ENCODE results near the gene BCL2L13. TPM values are rescaled to one million over a fixed set of nuclear protein-coding genes. Genes with fewer than 3 reads are reported as not detected.
A peak's percentile ranks its signal among the peaks of the same experiment; 100 is the strongest.
"Not testable (repeated sequence)": the region's sequence is repeated elsewhere in the genome, so short reads cannot be mapped to it uniquely, and the experiment has no call there.

The BCL2L13 gene
- total RNA-seq, 2 experiments from 2014 or later, result 23.5 to 24.9 TPM

GRCh38 chr22:17613280-17613679, 25.3 kb upstream of the BCL2L13 start:
- DNase-seq, result no peak
- Mint-ChIP-seq H3K4me1 (no peaks in the 10 kb centered on the region), H3K9me3 (no peaks in the 10 kb centered on the region), H3K27me3 (no peaks in the 10 kb centered on the region), H3K36me3 (ENCODE audit: low read depth) (peaks cover 20% of the 10 kb centered on the region), H3K27ac (no peak overlapping the region), H3K4me3 (no peak overlapping the region)
- POLR2A ChIA-PET, result no interaction called here
- CTCF ChIA-PET, result no interaction called here

DNA sequence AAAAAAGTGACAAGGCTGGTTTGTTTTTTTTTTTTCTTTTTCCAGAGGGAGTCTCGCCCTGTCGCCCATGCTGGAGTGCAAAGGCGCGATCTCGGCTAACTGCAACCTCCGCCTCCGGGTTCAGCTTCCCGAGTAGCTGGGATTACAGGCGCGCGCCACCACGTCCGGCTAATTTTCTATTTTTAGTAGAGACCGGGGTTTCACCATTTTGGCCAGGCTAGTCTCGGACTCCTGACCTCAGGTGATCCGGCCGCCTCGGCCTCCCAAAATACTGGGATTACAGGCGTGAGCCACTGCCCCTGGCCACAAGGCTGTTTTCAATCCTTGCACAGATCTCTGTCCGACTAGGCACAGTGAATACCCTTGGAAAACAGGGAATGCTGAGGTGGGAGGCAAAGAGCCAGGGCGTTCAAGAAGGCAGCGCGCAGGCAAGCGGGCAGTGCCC, 10.6 kb upstream of the BCL2L13 start:
- CTCF ChIA-PET, result interaction anchor here (1.3 kb wide), 1 partner anchor 21 kb away, joined by 4 read pairs; no protein-coding TSS in a partner anchor
- Mint-ChIP-seq H3K4me1 (peaks cover 30% of the 10 kb centered on the region), H3K36me3 (ENCODE audit: low read depth) (peaks cover 14% of the 10 kb centered on the region)

DNA sequence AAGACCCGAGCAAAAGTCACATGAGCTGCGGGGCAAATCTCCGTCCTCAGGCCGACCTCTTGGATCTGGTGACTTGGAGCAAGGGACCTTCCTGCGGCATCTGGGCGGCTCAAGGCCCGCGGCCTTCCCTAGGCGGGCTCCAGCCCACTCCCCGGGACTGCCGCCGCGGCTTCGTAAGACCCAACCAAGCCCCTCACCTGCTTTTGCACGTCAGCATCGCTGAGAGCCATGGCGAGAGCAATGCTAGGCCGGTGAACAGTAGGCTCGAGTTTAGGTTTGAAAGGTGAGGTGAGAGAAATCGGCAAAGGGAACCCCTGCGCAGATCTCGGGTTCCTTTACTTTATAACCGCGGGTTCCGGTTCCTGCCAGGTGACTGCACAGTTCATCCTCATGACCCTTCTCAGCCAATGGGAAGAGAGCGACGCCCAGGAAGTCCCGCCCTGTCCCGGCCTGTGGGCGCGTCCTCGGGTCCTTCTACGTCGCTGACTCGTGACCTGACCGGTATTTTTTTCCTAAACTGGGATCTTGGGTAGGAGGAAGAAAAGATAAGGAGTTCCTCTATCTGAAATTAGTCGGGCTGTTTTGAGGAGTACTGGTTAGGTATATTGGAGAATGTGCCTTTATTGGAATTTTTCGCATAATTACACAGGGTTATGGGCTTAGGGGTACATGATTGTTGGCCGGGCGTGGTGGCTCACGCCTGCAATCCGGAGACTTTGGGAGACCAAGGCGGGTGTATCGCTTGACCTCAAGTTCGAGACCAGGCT, 10.0 kb upstream of the BCL2L13 start, which contains the start of gene ATP6V1E1:
Gene ATP6V1E1 (minus strand): TSS at position 344 of the 767 bp plus-strand sequence. CDS start 114 bp downstream, at position 230.
- Mint-ChIP-seq H3K27ac (peak within 1 kb of the TSS; percentile 90), H3K36me3 (ENCODE audit: low read depth) (peaks cover 11% of the 10 kb centered on the region), H3K27me3 (no peaks in the 10 kb centered on the region), H3K4me3 (peak within 1 kb of the TSS; percentile 94), H3K4me1 (peaks cover 28% of the 10 kb centered on the region), H3K9me3 (no peaks in the 10 kb centered on the region)
- DNase-seq, result peak; percentile 96
- POLR2A ChIA-PET, result no interaction called here
- CTCF ChIA-PET, result interaction anchor here (1.3 kb wide), 1 partner anchor 21 kb away, joined by 4 read pairs; no protein-coding TSS in a partner anchor

More for the DNA sequence above, 10.6 kb upstream of the BCL2L13 start:
- DNase-seq, result no peak
- H3K27me3 Mint-ChIP-seq, result no peaks in the 10 kb centered on the region
- H3K27ac Mint-ChIP-seq, result peak overlapping the region; percentile 90
- POLR2A ChIA-PET, result no interaction called here
- peak overlapping the region; percentile 94 for H3K4me3 Mint-ChIP-seq
- no peaks in the 10 kb centered on the region for H3K9me3 Mint-ChIP-seq

- no peak for DNase-seq
- ChIA-PET CTCF (no interaction called here), POLR2A (no interaction called here)
- H3K4me3 Mint-ChIP-seq, result peak overlapping the region; percentile 94
- H3K9me3 Mint-ChIP-seq, result no peaks in the 10 kb centered on the region
- H3K27ac Mint-ChIP-seq, result peak overlapping the region; percentile 90
- H3K36me3 Mint-ChIP-seq (ENCODE audit: low read depth), result peaks cover 7% of the 10 kb centered on the region
- H3K4me1 Mint-ChIP-seq, result peaks cover 24% of the 10 kb centered on the region
- H3K27me3 Mint-ChIP-seq, result no peaks in the 10 kb centered on the region
Measured at GRCh38 chr22:17629173-17629489, 9.4 kb upstream of the BCL2L13 start.

GRCh38 chr22:17629641-17630040, 8.9 kb upstream of the BCL2L13 start:
- peak overlapping the region; percentile 94 for H3K4me3 Mint-ChIP-seq
- H3K27ac Mint-ChIP-seq, result no peak overlapping the region
- H3K4me1 Mint-ChIP-seq, result peaks cover 22% of the 10 kb centered on the region
- ChIA-PET POLR2A (no interaction called here), CTCF (no interaction called here)
- H3K9me3 Mint-ChIP-seq, result no peaks in the 10 kb centered on the region
- no peaks in the 10 kb centered on the region for H3K27me3 Mint-ChIP-seq
- H3K36me3 Mint-ChIP-seq (ENCODE audit: low read depth), result peaks cover 7% of the 10 kb centered on the region
- no peak for DNase-seq

DNA sequence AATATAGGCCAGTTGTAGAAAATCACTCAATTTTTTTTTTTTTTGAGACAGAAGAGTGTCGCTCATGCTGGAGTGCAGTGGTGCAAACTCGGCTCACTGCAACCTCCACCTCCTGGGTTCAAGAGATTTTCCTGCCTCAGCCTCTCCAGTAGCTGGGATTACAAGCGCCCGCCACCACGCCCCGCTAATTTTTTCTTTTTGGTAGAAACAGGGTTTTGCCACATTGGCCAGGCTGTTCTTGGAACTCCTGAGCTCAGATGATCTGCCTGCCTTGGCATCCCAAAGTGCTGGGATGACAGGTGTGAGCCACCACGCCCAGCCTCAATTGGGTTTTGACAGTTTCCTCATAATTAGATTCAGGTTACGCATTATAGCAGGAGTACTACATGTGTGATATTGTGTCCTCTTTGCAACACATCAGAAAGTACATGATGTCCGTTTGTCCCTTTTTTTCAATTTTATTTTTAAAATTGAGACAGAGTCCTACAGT, 7.4 kb upstream of the BCL2L13 start:
- POLR2A ChIA-PET, result no interaction called here
- H3K36me3 Mint-ChIP-seq (ENCODE audit: low read depth), result peaks cover 3% of the 10 kb centered on the region
- no peak overlapping the region for H3K27ac Mint-ChIP-seq
- no peaks in the 10 kb centered on the region for H3K9me3 Mint-ChIP-seq
- peaks cover 12% of the 10 kb centered on the region for H3K4me1 Mint-ChIP-seq
- CTCF ChIA-PET, result no interaction called here
- no peaks in the 10 kb centered on the region for H3K27me3 Mint-ChIP-seq
- DNase-seq, result no peak
- H3K4me3 Mint-ChIP-seq, result no peak overlapping the region

- ChIA-PET CTCF (interaction anchor here (0.8 kb wide), 1 partner anchor 30 kb away, joined by 3 read pairs; no protein-coding TSS in a partner anchor), POLR2A (no interaction called here)
- Mint-ChIP-seq H3K36me3 (ENCODE audit: low read depth) (no peaks in the 10 kb centered on the region), H3K4me1 (peaks cover 18% of the 10 kb centered on the region), H3K27me3 (no peaks in the 10 kb centered on the region), H3K4me3 (no peak overlapping the region), H3K9me3 (no peaks in the 10 kb centered on the region), H3K27ac (no peak overlapping the region)
- DNase-seq, result no peak
Measured at GRCh38 chr22:17633217-17633997, 5.2 kb upstream of the BCL2L13 start.

DNA sequence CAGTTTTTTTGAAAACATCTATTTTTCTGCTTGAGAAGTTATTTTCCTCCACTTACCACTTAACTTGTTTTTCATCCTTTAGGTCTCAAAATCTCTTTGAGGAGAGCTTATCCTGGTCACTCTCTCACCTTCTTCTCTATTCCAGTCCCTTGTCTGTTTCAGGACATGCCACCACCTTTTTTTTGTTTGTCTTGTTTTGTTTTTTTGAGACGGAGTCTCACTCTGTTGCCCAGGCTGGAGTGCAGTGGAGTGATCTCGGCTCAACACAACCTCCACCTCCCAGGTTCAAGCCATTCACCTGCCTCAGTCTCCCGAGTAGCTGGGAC, 4.6 kb upstream of the BCL2L13 start:
- H3K9me3 Mint-ChIP-seq, result no peaks in the 10 kb centered on the region
- ChIA-PET POLR2A (no interaction called here), CTCF (interaction anchor here (0.8 kb wide), 1 partner anchor 30 kb away, joined by 3 read pairs; no protein-coding TSS in a partner anchor)
- H3K4me3 Mint-ChIP-seq, result no peak overlapping the region
- H3K36me3 Mint-ChIP-seq (ENCODE audit: low read depth), result no peaks in the 10 kb centered on the region
- no peaks in the 10 kb centered on the region for H3K27me3 Mint-ChIP-seq
- no peak overlapping the region for H3K27ac Mint-ChIP-seq
- no peak for DNase-seq
- peaks cover 16% of the 10 kb centered on the region for H3K4me1 Mint-ChIP-seq

DNA sequence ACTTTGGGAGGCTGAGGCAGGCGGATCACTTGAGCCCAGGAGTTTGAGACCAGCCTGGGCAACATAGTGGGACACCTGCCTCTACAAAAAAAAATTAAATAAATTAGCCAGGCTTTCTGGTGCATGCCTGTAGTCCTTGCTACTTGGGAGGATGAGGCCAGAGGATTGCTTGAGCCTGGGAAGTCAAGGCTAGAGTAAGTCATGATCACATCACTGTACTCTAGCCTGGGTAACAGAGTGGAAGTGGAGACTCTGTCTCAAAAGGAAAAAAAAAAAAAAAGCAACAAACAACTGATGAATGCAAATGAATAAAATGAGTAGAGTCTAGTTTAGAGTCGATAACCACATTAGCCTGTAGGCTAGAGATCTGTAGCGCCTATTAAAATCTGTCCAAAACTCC, 3.9 kb upstream of the BCL2L13 start:
- H3K27ac Mint-ChIP-seq, result no peak overlapping the region
- CTCF ChIA-PET, result no interaction called here
- H3K36me3 Mint-ChIP-seq (ENCODE audit: low read depth), result no peaks in the 10 kb centered on the region
- DNase-seq, result no peak
- H3K27me3 Mint-ChIP-seq, result no peaks in the 10 kb centered on the region
- no peaks in the 10 kb centered on the region for H3K9me3 Mint-ChIP-seq
- POLR2A ChIA-PET, result no interaction called here
- peaks cover 15% of the 10 kb centered on the region for H3K4me1 Mint-ChIP-seq
- H3K4me3 Mint-ChIP-seq, result no peak overlapping the region

DNA sequence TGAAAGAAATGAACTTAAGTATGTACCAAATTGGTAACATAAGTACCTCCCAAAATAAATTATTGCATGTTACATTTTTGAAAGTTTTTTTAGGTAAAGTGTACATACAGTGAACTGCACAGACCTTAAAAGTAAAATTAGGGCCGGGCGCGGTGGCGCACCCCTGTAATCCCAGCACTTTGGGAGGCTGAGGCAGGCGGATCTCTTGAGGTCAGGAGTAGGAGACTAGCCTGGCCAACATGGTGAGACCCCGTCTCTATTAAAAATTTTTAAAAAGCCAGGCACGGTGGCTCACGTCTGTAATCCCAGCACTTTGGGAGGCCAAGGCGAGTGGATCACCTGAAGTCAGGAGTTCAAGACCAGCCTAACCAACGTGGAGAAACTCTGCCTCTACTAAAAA, 1.7 kb upstream of the BCL2L13 start:
- H3K27me3 Mint-ChIP-seq; H3K27ac Mint-ChIP-seq; POLR2A ChIA-PET; H3K4me3 Mint-ChIP-seq; H3K9me3 Mint-ChIP-seq; DNase-seq; H3K36me3 Mint-ChIP-seq (ENCODE audit: low read depth): not testable (repeated sequence)
- CTCF ChIA-PET, result interaction anchor here (0.6 to 1.1 kb wide), 2 partner anchors 97 to 473 kb away, joined by 4 read pairs; no protein-coding TSS in a partner anchor
- peaks cover 27% of the 10 kb centered on the region for H3K4me1 Mint-ChIP-seq

GRCh38 chr22:17637490-17638181, 921 bp upstream of the BCL2L13 start:
- CTCF ChIA-PET, result interaction anchor here (0.6 to 1.1 kb wide), 3 partner anchors 30 to 105 kb away, joined by 3 to 4 read pairs (median 4); no protein-coding TSS in a partner anchor
- Mint-ChIP-seq H3K9me3 (no peaks in the 10 kb centered on the region), H3K4me3 (peak overlapping the region; percentile 88), H3K27ac (peak overlapping the region; percentile 97), H3K27me3 (no peaks in the 10 kb centered on the region), H3K36me3 (ENCODE audit: low read depth) (peaks cover 6% of the 10 kb centered on the region), H3K4me1 (peaks cover 31% of the 10 kb centered on the region)
- POLR2A ChIA-PET, result no interaction called here
- no peak for DNase-seq

- Mint-ChIP-seq H3K36me3 (ENCODE audit: low read depth) (peaks cover 10% of the 10 kb centered on the region), H3K27me3 (no peaks in the 10 kb centered on the region), H3K4me1 (peaks cover 35% of the 10 kb centered on the region), H3K27ac (peak overlapping the region; percentile 97), H3K9me3 (no peaks in the 10 kb centered on the region), H3K4me3 (peak overlapping the region; percentile 88)
- DNase-seq, result no peak
- ChIA-PET POLR2A (no interaction called here), CTCF (no interaction called here)
Measured at GRCh38 chr22:17638182-17638431, 450 bp upstream of the BCL2L13 start.

DNA sequence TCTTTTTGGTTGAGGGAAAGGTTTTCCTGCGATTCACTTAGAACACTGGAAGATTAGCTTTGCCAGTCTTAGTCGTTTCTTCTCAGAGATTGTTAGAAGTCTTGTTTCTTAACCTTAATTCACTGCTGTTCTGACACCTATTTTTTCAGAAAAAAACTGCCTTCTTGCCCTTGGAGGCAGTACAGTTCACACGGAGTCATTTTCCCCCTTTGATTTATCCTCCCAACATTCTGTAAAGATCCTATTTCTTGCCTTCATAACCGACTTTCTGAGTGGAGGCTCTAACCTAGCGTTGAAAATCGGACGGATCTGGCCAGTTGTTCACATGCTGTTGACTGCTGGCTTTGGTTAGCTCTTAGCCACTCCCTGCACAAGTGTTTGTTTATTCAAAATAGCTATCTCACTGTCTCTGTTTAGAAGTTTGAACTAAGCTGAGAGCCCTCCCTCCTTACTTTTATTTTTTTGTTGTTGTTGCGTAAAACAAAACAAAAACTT, 737 bp downstream of the BCL2L13 start:
- Mint-ChIP-seq H3K27me3 (no peaks in the 10 kb centered on the region), H3K36me3 (ENCODE audit: low read depth) (peaks cover 10% of the 10 kb centered on the region), H3K27ac (peak overlapping the region; percentile 97), H3K4me3 (peak overlapping the region; percentile 88), H3K4me1 (peaks cover 35% of the 10 kb centered on the region), H3K9me3 (no peaks in the 10 kb centered on the region)
- ChIA-PET POLR2A (no interaction called here), CTCF (interaction anchor here (0.6 to 1.0 kb wide), 5 partner anchors 25 to 541 kb away, joined by 3 to 4 read pairs (median 3); no protein-coding TSS in a partner anchor)
- peak; percentile 49 for DNase-seq
